ENCODE results near the gene PPP2R2B.
"Not testable (repeated sequence)": the region's sequence is repeated elsewhere in the genome, so short reads cannot be mapped to it uniquely, and the experiment has no call there.

Gene PPP2R2B

GRCh38 chr5:146622391-146622790 is 256.2 kb downstream of the PPP2R2B start:
- no peak for DNase-seq (ENCODE audit: low read depth in 1 of 2, low spot score in 1 of 2)

DNA sequence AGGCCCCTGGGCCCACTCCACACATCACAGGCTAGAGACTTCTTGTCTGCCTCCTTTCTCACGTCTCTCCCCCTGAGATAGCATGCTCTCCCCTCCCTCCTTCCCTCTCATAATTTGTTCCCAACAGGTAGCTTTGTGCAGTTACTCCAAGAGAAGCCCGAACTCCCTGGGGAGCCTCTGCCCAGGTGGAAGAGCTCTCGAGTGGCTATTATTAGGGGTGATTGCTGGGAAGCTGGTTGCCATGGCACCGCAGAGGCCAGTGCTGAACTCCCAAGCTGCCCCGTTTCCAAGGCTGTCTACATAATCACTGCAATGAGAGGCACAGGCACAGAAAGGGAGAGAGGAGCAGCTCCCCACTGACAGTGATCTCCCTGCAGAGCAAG is 257.9 kb downstream of the PPP2R2B start:
- DNase-seq (ENCODE audit: low read depth in 1 of 2, low spot score in 1 of 2) = no peak

GRCh38 chr5:146620031-146620668 is 258.4 kb downstream of the PPP2R2B start:
- no peak for DNase-seq (ENCODE audit: low read depth in 1 of 2, low spot score in 1 of 2)

- DNase-seq (ENCODE audit: low read depth in 1 of 2, low spot score in 1 of 2) = no peak
Observed at GRCh38 chr5:146618434-146618833, 260.1 kb downstream of the PPP2R2B start.

- DNase-seq (ENCODE audit: low read depth in 1 of 2, low spot score in 1 of 2) = not testable (repeated sequence)
Observed at GRCh38 chr5:146609731-146610130, 268.8 kb downstream of the PPP2R2B start.

DNA sequence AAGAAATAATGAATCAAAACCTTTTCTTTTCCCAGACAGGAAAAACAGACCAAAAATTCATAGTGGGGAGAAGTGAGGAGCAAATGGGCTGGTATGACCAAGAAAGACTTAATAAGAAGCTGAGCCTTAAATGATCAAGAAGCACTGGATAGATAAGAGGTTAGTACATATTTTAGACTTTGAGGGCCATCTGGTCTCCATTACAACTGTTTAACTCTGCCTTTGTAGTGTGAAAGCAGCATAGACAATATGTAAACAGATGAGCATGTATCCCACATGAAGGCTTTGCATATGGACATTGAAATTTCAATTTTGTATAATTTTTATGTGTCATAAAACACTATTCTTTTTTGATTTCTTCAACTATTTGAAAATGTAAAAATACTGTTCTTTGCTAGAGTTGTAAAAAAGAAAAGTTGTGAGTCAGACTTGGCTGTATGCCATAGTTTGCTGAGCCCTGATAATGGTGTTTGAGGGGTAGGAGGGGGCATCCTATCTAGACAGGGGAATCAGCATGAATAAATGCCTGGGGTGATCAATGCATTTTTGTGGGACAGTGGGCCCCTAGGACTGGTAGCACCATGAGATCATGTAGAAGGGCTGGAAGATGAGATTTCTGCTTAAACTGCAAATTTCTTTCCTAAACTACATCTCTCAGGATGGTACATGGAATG is 270.8 kb downstream of the PPP2R2B start:
- DNase-seq (ENCODE audit: low read depth in 1 of 2, low spot score in 1 of 2) = no peak

GRCh38 chr5:146606893-146607292 is 271.7 kb downstream of the PPP2R2B start:
- no peak for DNase-seq (ENCODE audit: low read depth in 1 of 2, low spot score in 1 of 2)

GRCh38 chr5:146600376-146600775 is 278.2 kb downstream of the PPP2R2B start:
- DNase-seq (ENCODE audit: low read depth in 1 of 2, low spot score in 1 of 2) = no peak

GRCh38 chr5:146599261-146599660 is 279.3 kb downstream of the PPP2R2B start:
- DNase-seq (ENCODE audit: low read depth in 1 of 2, low spot score in 1 of 2) = no peak

DNA sequence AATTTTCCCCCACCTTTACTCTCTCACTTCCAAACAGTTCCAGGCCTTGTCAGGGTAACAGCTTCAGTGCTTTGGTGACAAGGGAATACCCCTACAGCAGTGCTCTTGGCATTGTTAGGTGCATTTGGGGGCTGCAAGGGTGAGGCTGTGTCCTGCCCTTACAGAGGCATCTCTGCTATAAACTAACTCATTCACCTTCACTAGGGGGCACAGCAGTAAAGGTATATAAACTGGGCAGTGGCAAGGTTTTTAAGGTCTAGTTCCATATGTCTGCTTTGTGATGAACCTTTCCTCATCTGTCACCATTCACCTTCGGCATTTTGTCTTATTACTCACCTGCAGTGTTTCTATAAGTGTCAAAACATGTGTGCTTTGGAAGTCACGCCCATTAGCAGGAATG is 283.5 kb downstream of the PPP2R2B start:
- no peak for DNase-seq (ENCODE audit: low read depth in 1 of 2, low spot score in 1 of 2)

- DNase-seq (ENCODE audit: low read depth in 1 of 2, low spot score in 1 of 2) = no peak
Observed at GRCh38 chr5:146592352-146592751, 286.2 kb downstream of the PPP2R2B start.

GRCh38 chr5:146589028-146589345 is 289.6 kb downstream of the PPP2R2B start:
- DNase-seq (ENCODE audit: low read depth in 1 of 2, low spot score in 1 of 2) = no peak

DNA sequence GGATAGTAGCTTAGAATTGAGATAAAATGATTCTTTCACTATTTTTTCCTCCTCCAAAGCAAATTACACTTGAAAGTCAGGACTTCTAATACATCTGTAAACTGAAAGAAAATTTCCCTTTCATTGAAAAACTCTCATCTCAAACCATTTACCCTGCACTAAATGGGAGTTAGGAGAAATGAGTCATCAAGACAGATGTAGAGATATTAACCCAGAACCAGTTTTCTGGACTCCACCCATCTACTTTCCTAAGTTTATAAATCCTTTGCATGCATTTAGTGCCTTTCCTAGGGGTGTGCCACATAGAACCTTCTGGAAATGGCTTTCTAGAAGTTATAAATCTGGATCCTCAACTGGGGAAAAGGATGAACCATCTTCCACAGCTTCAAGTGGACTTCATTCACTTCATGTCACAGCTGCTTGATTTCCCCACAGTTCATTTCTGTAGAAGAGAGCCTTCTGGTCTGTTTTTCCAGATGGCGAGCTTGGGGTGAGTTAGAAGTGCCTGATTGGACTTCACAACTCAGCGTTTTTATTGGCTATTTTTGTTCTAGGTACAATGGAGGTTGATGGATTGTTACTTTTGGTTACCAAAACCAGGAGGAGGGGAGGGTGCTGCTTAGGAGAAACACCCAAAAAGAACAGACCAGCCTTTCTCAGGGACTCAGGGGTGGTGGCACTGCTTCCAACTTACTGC is 290.1 kb downstream of the PPP2R2B start:
- no peak for DNase-seq (ENCODE audit: low read depth in 1 of 2, low spot score in 1 of 2)

DNA sequence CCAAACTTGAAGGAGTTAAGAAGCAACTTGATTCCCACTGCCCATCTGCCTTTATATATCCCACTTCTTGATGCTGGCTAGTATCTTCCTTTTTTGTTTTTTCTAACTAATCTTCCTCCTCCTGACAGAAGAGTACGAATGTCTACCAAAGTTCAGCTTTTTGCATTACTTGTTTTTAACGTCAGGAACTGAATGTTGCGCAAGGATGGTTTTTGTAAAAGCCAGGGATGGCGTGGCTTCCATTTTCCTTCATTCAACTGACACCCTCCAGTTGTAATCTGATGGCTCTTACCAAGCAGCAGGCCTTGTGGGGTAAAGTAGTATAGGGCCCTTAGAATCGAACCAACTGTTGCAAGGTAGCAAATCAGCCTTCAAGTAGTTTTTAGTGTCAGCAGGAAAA is 291.8 kb downstream of the PPP2R2B start:
- no peak for DNase-seq (ENCODE audit: low read depth in 1 of 2, low spot score in 1 of 2)

DNA sequence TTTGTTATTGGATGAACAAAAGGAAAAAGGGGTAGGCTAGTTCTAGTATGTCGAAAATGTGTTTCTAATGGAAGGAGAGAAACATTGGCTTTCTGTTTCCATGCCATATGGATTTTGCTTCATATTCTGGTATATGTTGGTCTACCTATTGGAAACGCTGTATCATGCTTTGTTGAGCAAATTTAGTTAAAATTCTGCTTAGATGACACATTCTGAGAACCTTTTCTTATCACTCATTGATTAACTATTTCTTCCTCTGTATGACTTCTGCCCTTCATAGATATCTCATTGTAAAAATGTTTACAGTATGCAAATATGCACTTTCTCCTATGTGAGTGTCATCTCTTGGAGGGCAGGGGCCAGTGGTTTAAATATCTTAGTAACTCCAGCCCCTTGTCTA is 293.8 kb downstream of the PPP2R2B start:
- no peak for DNase-seq (ENCODE audit: low read depth in 1 of 2, low spot score in 1 of 2)

DNA sequence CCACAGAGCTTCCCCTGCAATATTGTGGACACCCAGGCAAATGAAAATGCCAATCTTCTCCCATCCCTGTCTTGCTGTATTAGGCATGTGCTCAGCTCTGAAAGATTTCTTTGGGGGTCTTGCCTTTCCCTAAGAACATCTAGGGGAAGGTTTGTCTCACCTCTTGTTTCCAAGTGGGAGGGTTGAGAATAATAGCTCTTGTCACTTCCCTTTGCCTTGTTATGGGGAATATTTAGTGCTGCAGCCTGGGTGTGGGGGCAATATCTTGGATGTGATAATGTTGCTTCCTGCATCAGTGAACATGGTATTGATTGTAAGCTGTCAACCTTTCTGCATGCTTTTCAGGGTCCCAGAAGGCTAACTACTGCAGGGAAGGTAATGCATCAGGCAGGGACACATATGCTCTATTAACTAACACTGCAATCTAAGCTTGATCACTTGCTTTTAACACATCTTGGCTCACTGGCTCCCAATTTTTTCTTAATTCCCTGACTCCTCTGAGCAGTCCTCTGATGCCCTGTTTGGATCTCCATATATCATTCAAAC is 296.4 kb downstream of the PPP2R2B start:
- DNase-seq (ENCODE audit: low read depth in 1 of 2, low spot score in 1 of 2) = no peak

GRCh38 chr5:146580237-146580636 is 298.3 kb downstream of the PPP2R2B start:
- DNase-seq (ENCODE audit: low read depth in 1 of 2, low spot score in 1 of 2) = no peak

GRCh38 chr5:146574713-146575112 is 303.8 kb downstream of the PPP2R2B start:
- no peak for DNase-seq (ENCODE audit: low read depth in 1 of 2, low spot score in 1 of 2)

DNA sequence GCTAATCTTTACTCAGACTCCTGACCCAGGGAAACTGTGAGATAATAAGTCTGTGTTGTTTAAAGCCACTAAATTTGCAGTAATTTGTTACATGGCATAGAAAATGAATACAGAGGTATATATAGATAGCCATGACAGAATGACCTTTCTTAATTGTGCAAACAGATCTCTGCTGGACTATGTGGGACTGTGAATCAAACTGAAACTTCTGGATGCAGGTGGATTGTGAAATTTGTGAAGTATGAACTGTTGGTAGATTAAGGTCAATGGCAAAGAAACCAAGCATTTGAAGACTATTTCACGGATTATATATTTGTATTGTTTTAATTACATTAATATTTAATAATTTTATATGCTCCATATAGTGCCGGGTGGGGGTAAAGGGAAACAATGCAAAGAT is 310.4 kb downstream of the PPP2R2B start:
- no peak for DNase-seq (ENCODE audit: low read depth in 1 of 2, low spot score in 1 of 2)

DNA sequence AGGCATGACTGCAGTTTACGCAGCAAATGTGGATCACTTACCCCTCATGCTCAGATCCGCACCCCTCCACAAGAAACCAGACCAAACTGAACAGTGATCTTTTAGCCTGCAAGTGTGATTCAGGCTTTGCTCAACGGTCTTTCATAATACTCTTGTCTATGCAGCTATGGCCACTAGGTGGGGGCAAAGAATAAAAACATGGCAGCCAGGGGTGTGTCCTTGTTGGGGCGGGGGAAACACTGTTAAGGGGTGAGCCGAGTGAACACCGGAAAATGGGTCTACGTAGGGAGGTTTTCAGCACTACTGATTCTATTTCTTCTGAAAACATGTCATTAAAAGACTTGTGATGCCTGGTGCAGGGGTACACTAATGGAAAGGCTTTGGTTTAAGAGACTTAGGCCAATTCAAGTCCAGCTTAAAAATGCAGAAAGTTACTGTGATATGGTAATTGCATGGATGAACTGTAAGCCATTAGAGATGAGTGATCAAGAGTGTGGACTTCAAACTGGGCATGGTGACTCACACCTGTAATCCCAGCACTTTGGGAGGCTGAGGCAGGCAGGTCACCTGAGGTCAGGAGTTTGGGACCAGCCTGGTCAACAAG is 312.7 kb downstream of the PPP2R2B start:
- peak in 1 of 2 donors; percentile 1 for DNase-seq (ENCODE audit: low read depth in 1 of 2, low spot score in 1 of 2)

DNA sequence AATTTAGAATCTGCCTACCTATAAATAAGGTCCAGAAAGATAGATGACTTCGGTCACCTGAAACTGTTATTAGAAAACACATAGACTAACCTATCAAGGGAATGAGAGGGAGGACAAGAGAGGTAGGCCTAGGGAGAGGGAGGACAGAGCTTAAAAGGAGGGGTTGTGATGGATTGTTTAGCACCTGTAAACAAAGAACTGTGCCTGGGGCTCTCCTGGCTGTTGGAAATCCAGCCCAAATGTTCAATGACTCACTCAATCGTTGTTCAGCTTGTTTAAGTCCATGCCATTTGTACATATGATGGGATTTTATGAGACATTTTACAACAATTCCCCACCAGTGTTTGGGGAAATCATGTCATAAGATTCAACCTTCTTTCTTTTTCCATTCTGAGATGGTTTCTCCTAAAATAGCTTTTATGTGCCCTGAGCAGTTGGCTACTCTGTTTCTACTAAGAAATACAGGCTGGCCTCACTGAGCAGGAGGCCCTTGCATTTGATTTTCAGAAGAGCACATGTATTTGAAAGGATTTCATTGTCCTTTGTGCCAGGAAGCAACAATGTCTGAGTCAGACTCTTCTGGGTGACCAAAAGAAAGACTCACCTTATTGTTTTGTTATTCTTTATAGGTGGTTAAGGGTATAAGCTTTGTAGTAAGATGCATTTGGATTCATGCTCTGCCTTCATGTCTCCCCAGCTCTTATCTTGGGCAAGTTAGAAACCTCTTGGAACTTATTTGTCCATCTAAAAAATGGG is 314.4 kb downstream of the PPP2R2B start:
- no peak for DNase-seq (ENCODE audit: low read depth in 1 of 2, low spot score in 1 of 2)
